ENCODE results near the gene TMEM119. TPM values are rescaled to one million over a fixed set of nuclear protein-coding genes. Genes with fewer than 3 reads are reported as not detected.
A peak's percentile ranks its signal among the peaks of the same experiment; 100 is the strongest.

TMEM119 gene
- total and polyA plus RNA-seq, 9 donors: 0.25 to 12.3 (median 2.0) TPM

DNA sequence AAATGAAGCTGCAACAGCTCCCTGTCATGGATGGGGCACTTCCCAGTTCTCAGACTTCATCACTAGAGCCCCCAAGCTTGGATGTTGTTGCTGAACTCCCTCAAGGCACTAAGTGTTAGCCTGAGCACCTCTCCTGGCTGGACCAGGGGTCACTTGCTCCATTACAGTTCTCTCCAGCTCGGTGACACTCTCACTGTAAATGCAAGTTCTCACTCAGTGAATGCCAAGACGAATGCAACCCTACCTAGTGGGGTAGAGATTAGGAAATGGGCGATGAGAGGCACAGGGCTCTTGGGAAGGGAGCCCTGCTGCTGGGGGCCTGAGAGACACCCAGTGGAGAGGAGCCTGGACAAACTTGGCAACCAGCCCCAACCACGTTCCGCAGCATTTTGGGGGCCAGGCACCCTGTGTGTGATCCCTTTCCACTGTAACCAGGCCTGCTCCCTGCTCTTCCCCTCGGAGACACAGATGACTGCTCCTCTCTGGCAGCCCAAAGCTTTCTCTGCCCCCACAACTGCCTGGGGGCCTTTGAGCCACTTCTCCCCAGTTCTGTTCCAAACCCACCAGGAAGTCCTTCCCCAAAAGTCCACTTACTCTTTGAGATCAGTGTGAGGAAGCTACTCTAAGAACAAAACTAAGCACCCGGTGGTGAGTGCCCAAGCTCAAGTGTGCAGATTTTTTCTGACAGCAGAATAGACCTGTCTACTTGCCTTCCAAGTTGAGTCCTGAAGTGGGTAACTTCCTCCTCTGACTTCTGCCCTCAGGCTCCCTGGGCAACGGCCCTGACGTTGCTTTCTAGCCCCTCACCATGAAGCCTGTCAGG is 43.8 kb upstream of the TMEM119 start:
- WGBS, 3 donors: 66 to 81% (median 69%) methylated on average over 9 of the region's 9 CpGs

DNA sequence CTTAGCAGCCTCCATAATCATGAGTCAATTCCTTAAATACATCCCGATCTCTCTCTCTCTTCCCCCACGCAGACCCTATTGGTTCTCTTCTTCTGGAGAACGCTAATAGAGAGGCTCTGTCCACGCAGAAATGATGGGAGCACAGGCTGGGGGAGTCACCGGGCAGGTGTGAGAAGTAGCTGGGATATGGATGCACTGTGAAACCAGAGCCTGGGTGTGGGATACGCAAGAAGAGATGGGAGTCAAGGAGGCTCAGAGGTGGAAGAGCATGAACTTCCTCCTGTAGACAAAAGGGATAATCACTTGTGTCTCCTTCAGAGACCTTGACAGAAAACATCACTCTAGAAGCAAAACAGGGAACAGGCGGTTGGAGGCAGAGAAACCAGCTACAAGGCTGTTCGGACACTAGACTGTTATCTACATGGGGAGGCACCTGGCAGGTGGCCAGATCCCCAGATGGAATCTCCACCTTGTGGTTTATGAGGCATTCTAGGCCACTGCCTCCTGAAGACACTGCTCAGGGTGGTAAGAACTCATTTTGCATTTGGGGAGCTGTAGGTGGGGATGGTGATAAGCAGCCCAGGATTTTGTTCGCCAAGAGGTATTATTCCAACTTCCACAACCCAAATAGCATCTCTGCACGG is 43.0 kb upstream of the TMEM119 start:
- TF ChIP-seq, protein P1, sequence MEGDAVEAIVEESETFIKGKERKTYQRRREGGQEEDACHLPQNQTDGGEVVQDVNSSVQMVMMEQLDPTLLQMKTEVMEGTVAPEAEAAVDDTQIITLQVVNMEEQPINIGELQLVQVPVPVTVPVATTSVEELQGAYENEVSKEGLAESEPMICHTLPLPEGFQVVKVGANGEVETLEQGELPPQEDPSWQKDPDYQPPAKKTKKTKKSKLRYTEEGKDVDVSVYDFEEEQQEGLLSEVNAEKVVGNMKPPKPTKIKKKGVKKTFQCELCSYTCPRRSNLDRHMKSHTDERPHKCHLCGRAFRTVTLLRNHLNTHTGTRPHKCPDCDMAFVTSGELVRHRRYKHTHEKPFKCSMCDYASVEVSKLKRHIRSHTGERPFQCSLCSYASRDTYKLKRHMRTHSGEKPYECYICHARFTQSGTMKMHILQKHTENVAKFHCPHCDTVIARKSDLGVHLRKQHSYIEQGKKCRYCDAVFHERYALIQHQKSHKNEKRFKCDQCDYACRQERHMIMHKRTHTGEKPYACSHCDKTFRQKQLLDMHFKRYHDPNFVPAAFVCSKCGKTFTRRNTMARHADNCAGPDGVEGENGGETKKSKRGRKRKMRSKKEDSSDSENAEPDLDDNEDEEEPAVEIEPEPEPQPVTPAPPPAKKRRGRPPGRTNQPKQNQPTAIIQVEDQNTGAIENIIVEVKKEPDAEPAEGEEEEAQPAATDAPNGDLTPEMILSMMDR (IDR thresholded peaks at IDR 0.05): no peak
- TF ChIP-seq POLR2A (IDR thresholded peaks at IDR 0.05): no peak
- intact Hi-C loops (cut with DNase I): no loop called here
- peak in 3 of 5 donors; percentile 41 to 59 (median 51) for DNase-seq

More for the DNA sequence above, 43.8 kb upstream of the TMEM119 start:
- H3K27ac ChIP-seq: no peak overlapping the region
- peaks cover 19% of the 10 kb centered on the region for H3K4me1 ChIP-seq (ENCODE audit: insufficient read depth)
- DNase-seq: peak in 1 of 5 donors; percentile 36
- intact Hi-C loops (cut with DNase I): no loop called here
- H3K27me3 ChIP-seq: no peaks in the 10 kb centered on the region
- H3K9me3 ChIP-seq: no peaks in the 10 kb centered on the region
- TF ChIP-seq, protein P1 (IDR thresholded peaks at IDR 0.05): no peak
- no peak for TF ChIP-seq EP300 (IDR thresholded peaks at IDR 0.05)
- no peak for TF ChIP-seq POLR2A (IDR thresholded peaks at IDR 0.05)
- no peak overlapping the region for H3K4me3 ChIP-seq
- H3K36me3 ChIP-seq: no peaks in the 10 kb centered on the region

DNA sequence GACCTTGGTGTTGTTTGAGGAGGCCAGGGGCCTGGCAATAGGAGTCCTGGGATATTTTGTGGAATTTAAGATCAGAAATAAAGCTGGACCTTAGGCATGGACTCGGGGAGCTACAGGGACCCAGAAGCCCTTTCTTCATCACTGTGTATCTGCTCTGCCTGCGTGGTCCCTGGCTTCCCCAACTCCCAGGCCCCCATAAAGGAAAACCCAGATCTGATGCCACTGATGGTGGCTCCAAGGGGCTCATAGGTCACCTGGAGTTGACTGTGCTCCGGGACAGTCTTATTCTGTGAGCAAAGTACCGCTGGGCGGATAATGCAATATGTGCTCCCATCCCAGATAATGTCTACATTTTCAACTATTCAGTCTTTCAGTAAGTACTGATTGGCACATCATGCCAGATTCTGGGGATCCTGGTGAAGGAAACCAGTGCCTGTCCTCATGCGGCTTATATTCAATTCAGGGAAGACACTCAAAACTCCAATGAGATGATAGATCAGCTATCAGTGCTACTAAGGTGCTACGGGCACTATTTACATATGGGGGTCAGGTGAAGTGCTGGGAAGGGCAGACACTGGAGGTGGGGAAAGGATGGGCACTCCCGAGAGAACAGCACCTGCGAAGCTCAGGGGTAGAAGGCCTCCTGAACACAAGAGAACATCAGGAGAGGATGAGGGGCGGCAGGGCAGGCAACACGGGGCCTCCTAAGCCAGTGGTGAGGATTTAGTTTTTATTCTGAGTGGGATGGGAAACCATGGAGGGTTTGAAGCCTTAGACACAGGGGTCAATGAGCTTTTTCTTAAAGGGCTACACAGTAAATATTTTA is 41.3 kb upstream of the TMEM119 start:
- intact Hi-C loops (cut with DNase I): no loop called here
- peak in 1 of 5 donors; percentile 16 for DNase-seq
- no peak overlapping the region for H3K27ac ChIP-seq

More for the DNA sequence above, 43.0 kb upstream of the TMEM119 start:
- H3K27ac ChIP-seq: no peak overlapping the region
- no peaks in the 10 kb centered on the region for H3K36me3 ChIP-seq
- H3K27me3 ChIP-seq: no peaks in the 10 kb centered on the region
- no peaks in the 10 kb centered on the region for H3K9me3 ChIP-seq
- peaks cover 17% of the 10 kb centered on the region for H3K4me1 ChIP-seq (ENCODE audit: insufficient read depth)
- H3K4me3 ChIP-seq: no peak overlapping the region
- WGBS, 3 donors: 27 to 41% (median 36%) methylated on average over 10 of the region's 10 CpGs

More for the DNA sequence above, 41.3 kb upstream of the TMEM119 start:
- Histone ChIP-seq H3K4me3 (no peak overlapping the region), H3K4me1 (ENCODE audit: insufficient read depth) (peaks cover 10% of the 10 kb centered on the region), H3K36me3 (no peaks in the 10 kb centered on the region), H3K27me3 (no peaks in the 10 kb centered on the region), H3K9me3 (no peaks in the 10 kb centered on the region)
- TF ChIP-seq EP300 (IDR thresholded peaks at IDR 0.05) (no peak), POLR2A (IDR thresholded peaks at IDR 0.05) (no peak)
- TF ChIP-seq, protein P1 (IDR thresholded peaks at IDR 0.05): no peak
- 84 to 87% (median 87%) methylated on average over 11 of the region's 11 CpGs for WGBS, 3 donors

Measured in ovary (tissue), 9 donors.